ENCODE data around the gene CD82. TPM values are rescaled to one million over a fixed set of nuclear protein-coding genes. Genes with fewer than 3 reads are reported as not detected.
A peak's percentile ranks its signal among the peaks of the same experiment; 100 is the strongest.
"Not testable (repeated sequence)": the region's sequence is repeated elsewhere in the genome, so short reads cannot be mapped to it uniquely, and the experiment has no call there.

Gene CD82
- total RNA-seq, 1 donor from 2014 or later, result 34.3 TPM

DNA sequence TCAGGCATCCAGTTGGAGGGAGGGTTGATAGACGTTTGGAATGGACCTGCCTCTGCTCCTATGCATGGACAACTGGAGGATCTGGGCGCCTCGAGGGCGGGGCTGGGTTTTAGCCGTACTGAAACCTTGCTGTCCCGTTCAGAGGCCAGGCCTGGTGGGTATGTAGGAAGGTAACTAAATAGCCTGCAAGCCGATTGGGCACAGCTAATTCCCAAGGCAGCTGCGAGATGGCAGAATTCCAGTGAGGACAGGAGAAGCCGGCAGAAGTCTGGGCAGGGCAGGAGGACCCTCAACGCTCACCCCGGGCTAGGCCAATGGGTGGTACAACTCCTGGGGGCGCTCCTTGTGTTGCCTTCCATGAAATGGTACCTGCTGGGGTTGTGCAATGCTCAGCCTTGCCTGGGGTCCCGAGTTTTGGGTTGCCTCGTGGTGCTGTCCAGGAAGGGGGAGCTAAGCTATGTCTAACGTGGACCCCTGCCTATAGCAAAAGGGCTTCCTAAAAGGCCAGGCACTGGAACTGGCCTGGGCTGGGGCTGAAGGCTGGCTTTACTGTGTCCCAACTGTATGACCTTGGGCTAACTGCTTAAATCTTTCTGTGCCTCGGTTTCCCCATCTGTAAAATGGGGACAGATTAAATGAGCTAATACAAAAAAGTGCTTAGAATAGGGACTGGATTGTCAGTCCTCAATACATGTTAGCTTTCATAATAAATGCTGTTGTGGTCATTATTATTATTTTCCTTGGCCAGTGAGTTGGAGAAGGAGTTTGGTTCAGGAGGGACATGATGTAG, 30.1 kb upstream of the CD82 start:
- no peak for DNase-seq

DNA sequence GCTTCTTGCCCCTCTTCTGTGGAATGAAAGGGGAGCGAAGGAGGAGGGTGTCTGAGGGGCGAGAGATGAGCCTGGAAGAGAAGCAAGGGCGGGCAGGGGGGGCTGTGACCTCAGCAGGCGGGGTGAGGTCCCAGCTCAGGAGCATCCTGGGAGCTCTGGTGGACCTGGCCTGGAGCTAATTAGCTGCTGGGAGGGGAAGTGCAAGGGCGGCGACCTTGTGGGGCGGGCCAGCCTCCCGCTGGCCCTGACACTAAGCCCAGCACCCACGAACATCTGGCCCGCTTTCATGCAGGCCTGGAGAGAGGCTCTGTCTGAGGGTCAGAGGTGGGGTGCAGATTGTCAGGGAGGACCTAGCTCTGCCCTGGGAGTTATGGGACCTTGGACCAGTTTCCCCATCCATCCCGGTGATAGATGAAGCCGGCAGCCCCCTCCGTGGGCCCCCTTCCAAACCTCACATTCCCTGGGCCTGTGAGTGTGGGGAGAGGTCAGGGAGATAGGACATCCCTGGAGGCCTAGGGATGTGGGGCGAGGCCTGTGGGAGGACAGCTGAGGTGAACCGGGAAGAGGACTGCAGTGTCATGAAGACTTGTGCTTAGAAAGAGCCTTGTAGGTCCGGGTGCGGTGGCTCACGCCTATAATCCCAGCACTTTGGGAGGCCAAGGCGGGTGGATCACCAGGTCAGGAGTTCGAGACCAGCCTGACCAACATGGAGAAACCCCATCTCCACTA, 28.5 kb upstream of the CD82 start:
- DNase-seq, result no peak

DNA sequence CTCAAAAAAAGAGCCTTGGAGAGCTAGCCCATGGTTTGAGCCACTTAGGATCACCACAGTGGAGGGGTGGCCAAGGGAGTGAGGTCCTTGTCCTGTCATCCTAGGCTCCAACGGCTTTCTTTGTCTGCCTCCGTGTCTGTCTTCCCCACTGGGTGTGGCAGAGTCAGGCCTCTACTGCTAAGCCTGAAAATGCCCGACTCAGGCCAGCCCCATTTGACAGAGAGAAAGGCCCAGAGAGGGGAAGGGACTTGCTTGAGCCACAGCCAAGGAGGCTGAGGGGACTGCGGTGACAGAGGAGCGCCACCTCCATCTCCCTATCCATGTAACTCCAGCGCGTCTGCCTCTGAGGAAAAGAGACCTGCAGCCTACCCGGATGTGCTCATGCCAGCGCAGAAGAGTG, 27.8 kb upstream of the CD82 start:
- DNase-seq, result no peak

- DNase-seq, result peak; percentile 51
Observed at GRCh38 chr11:44538375-44539054, 26.9 kb upstream of the CD82 start.

DNA sequence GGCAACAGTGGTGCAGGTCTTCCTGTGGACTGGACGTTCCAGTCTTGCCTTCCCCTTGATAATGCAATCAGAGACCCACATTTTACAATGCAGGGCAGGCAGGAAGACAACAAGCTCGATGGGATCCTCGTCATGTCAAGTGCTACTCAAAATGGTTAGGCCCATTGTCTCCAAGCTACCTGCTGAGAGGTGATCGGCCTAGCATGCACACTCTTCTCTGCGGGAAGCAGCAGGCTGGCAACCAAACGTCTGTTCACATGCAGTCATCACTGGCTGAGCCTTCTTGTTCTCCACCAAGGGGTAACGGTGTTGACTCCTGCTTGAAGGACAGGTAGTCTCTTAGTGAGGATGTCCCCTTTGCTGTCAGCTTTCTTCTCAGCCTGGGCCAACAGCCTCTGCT, 25.5 kb upstream of the CD82 start:
- no peak for DNase-seq

DNA sequence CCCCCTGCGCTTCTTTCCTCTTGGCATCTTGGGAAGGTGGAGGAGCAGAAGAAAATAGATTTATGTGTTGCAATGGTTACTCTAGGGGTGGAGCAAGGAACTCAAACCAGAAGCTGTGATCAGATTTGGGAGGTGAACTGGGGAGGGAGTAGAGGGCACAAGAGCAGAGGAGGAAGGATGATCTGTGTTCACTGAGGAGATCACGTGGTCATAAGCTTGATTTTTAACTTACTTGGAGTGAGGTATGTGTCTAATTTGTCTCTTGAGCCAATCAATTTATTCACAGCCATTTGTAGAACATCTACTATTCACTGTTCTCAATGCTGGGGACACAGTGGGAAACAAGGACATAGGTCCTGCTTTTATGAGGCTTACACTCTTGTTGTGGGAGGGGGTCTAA, 24.8 kb upstream of the CD82 start:
- DNase-seq, result no peak

GRCh38 chr11:44542372-44542771, 23.1 kb upstream of the CD82 start:
- no peak for DNase-seq

GRCh38 chr11:44546984-44547383, 18.5 kb upstream of the CD82 start:
- DNase-seq, result not testable (repeated sequence)

- not testable (repeated sequence) for DNase-seq
Observed at GRCh38 chr11:44547534-44547933, 17.9 kb upstream of the CD82 start.

- DNase-seq, result no peak
Observed at GRCh38 chr11:44548032-44548695, 17.3 kb upstream of the CD82 start.

GRCh38 chr11:44548961-44549749, 16.3 kb upstream of the CD82 start:
- not testable (repeated sequence) for DNase-seq

DNA sequence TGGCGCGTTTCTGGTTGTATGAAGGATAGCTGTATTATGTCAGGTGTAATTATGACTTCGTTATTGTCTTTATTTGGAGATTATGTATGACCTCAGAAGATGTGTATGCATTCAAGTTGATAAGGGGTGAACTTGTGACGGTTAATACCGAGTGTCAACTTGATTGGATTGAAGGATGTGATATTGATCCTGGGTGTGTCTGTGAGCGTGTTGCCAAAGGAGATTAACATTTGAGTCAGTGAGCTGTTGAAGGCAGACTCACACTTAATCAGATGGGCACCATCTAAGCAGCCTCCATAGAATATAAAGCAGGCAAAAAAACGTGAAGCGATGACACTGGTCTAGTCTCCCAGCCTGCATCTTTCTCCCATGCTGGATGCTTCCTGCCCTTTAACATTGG, 15.3 kb upstream of the CD82 start:
- no peak for DNase-seq

DNA sequence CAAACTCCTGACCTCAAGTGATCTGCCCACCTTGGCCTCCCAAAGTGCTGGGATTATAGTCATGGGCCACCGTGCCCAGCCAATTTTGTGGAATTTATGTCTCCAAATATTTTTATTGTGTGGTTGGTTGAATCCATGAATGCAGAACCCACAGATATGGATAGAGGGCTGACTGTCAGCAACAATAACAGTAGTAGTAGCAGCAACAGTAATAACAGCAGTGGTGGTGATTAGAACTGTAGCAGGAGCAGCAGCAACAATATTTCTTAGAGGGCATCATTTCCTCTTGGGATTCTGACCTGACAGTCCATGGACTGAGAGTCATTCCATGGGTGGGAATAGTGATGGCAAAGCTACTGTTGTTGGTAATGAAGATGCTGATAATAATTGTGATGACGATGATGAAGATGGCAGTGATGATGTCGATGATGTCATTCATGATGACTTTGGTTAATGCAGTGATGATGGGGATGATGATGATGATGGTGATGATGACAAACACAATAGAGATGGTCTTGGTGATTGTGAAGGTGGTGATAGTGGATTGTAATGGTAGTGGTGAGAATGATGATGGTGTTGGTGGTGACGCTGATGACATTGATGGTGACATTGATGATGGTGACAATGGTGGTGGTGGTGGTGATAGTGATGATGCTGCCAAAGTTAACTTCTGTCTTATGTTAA, 13.9 kb upstream of the CD82 start:
- DNase-seq, result no peak

GRCh38 chr11:44555031-44555800, 10.2 kb upstream of the CD82 start:
- DNase-seq, result no peak

- DNase-seq, result peak; percentile 66
Observed at GRCh38 chr11:44556735-44557409, 8.6 kb upstream of the CD82 start.

- no peak for DNase-seq
Observed at GRCh38 chr11:44557464-44557863, 8.0 kb upstream of the CD82 start.

- no peak for DNase-seq
Observed at GRCh38 chr11:44559207-44559939, 6.1 kb upstream of the CD82 start.

- DNase-seq, result not testable (repeated sequence)
Observed at GRCh38 chr11:44559940-44560300, 5.5 kb upstream of the CD82 start.

- DNase-seq, result no peak
Observed at GRCh38 chr11:44561275-44561805, 4.1 kb upstream of the CD82 start.

All from skin of body (tissue), 2 donors.